ENCODE results near the gene ZSWIM6. TPM values are rescaled to one million over a fixed set of nuclear protein-coding genes. Genes with fewer than 3 reads are reported as not detected.

ZSWIM6 gene
- total and polyA plus RNA-seq, 2 experiments from 2014 or later: 3.9 to 6.0 TPM

GRCh38 chr5:61322738-61323725 is 9.0 kb upstream of the ZSWIM6 start:
- Mint-ChIP-seq H3K4me3 (no peak overlapping the region), H3K27ac (no peak overlapping the region), H3K36me3 (ENCODE audit: low read depth) (no peaks in the 10 kb centered on the region), H3K27me3 (ENCODE audit: insufficient read depth, low read depth, poor library complexity) (peaks cover 5% of the 10 kb centered on the region), H3K4me1 (peaks cover 20% of the 10 kb centered on the region), H3K9me3 (no peaks in the 10 kb centered on the region)
- Histone ChIP-seq H3K4me2 (no peak overlapping the region), H3K9me2 (ENCODE audit: insufficient read depth) (no peaks in the 10 kb centered on the region), H3K79me2 (replicated peaks; ENCODE audit: insufficient read depth) (no peaks in the 10 kb centered on the region), H3K27me3 (ENCODE audit: insufficient read depth) (peaks cover 32% of the 10 kb centered on the region), H3K4me1 (ENCODE audit: insufficient read depth) (peaks cover 17% of the 10 kb centered on the region; the same call in 1 of the 2 replicates), H3K36me3 (ENCODE audit: insufficient read depth) (no peaks in the 10 kb centered on the region), H3F3A (replicated peaks; ENCODE audit: low read depth) (no peaks in the 10 kb centered on the region), H3K27ac (ENCODE audit: low read depth) (no peak overlapping the region), H2AFZ (no peak overlapping the region), H4K20me1 (replicated peaks; ENCODE audit: insufficient read depth) (no peaks in the 10 kb centered on the region), H3K4me3 (no peak overlapping the region)
- DNase-seq (ENCODE audit: low spot score) (peak; percentile 5), ATAC-seq (no peak)
- no peak for TF ChIP-seq JUNB (IDR thresholded peaks at IDR 0.05; ENCODE audit: unreplicated experiment)
- TF ChIP-seq ETS1 (IDR thresholded peaks at IDR 0.05): no peak
- TF ChIP-seq CTCF (conservative IDR thresholded peaks at IDR 0.05; ENCODE audit: low read depth in 2 of 2): no peak
- no peak for TF ChIP-seq CREB1 (CRISPR knock-in tag; IDR thresholded peaks at IDR 0.05; ENCODE audit: low read depth)
- no peak for TF ChIP-seq NANOG (IDR thresholded peaks at IDR 0.05; ENCODE audit: borderline replicate concordance)
- TF ChIP-seq ZNF114 (CRISPR knock-in tag; IDR thresholded peaks at IDR 0.05): no peak
- no peak for TF ChIP-seq EZH2 (IDR thresholded peaks at IDR 0.05; ENCODE audit: low read depth, unreplicated experiment)
- no peak for TF ChIP-seq POLR2AphosphoS5 (IDR thresholded peaks at IDR 0.05; ENCODE audit: low read depth)
- TF ChIP-seq EZH2phosphoT487 (IDR thresholded peaks at IDR 0.05; ENCODE audit: unreplicated experiment): no peak

Data from GM23338 (cell line).